Measurements from ENCODE around the gene SLC17A2. TPM values are rescaled to one million over a fixed set of nuclear protein-coding genes. Genes with fewer than 3 reads are reported as not detected.

Gene SLC17A2
- total and polyA plus RNA-seq, 2 donors (not counting 1 experiment from before 2014, with no cell fraction given) = not detected

- Histone ChIP-seq H3K79me2 (ENCODE audit: control insufficient read depth, insufficient read depth, low read length) (peaks cover 40% of the 10 kb centered on the region), H3K9ac (ENCODE audit: low read length) (peak overlapping the region; percentile 94), H2AFZ (ENCODE audit: insufficient read depth, low read depth, low read length, poor library complexity, severe bottlenecking) (no peak overlapping the region), H3K27ac (ENCODE audit: low read length in 2 of 2) (peak overlapping the region; percentile 94 to 97), H3K36me3 (replicated peaks in 1 of 2; ENCODE audit: control extremely low read depth in 1 of 2, control insufficient read depth in 1 of 2, extremely low read depth in 1 of 2, insufficient read depth in 2 of 2, low read length in 1 of 2) (peaks cover 1 to 26% of the 10 kb centered on the region in 2 experiments), H3K9me3 (ENCODE audit: control extremely low read depth in 1 of 3, control insufficient read depth in 2 of 3, insufficient read depth in 1 of 3, low read length in 2 of 3) (no peaks in the 10 kb centered on the region), H3K27me3 (replicated peaks in 1 of 4; ENCODE audit: control extremely low read depth in 1 of 4, control insufficient read depth in 3 of 4, insufficient read depth in 4 of 4, low read length in 3 of 4) (no peaks in the 10 kb centered on the region), H4K20me1 (ENCODE audit: control insufficient read depth, insufficient read depth, low read length, poor library complexity, severe bottlenecking) (peaks cover 21% of the 10 kb centered on the region), H3K4me3 (ENCODE audit: control extremely low read depth in 1 of 5, extremely low read depth in 1 of 5, insufficient read depth in 1 of 5, low read depth in 2 of 5, low read length in 4 of 5) (peak overlapping the region; percentile 83 to 95 (median 92)), H3K4me1 (ENCODE audit: control insufficient read depth in 2 of 2, insufficient read depth in 2 of 2, low read length in 2 of 2) (peaks cover 66 to 68% of the 10 kb centered on the region in 2 donors), H3K4me2 (replicated peaks; ENCODE audit: low read depth, low read length, poor library complexity, severe bottlenecking) (peak overlapping the region; percentile 82)
- intact Hi-C loops (cut with micrococcal nuclease) = loop anchor here (1.0 to 5.0 kb wide), 4 partner anchors 31 to 1876 kb away; a partner anchor contains a TSS
- Mint-ChIP-seq H3K27ac (peak overlapping the region; percentile 98), H3K9me3 (ENCODE audit: insufficient read depth) (peaks cover 2% of the 10 kb centered on the region), H3K4me3 (peak overlapping the region; percentile 97), H3K4me1 (peaks cover 72% of the 10 kb centered on the region), H3K27me3 (no peaks in the 10 kb centered on the region)
- ATAC-seq (ENCODE audit: low read depth) (no peak), DNase-seq (no peak)
- 96% methylated on average over 2 of the region's 3 CpGs for WGBS (ENCODE audit: insufficient coverage)
- ChIA-PET CTCF (interaction anchor here (0.6 to 4.9 kb wide), 11 partner anchors 17 to 1186 kb away, joined by 3 to 37 read pairs (median 4); a partner anchor contains a TSS), POLR2A (interaction anchor here (1.0 to 2.7 kb wide), 4 partner anchors 19 to 126 kb away, joined by 3 to 33 read pairs (median 3); partner anchors contain the start of gene HFE)
- TF ChIP-seq CTCF (IDR thresholded peaks at IDR 0.05) = no peak
- TF ChIP-seq EZH2 (IDR thresholded peaks at IDR 0.05; ENCODE audit: borderline replicate concordance, insufficient read depth, low read depth, low read length, poor library complexity, severe bottlenecking) = no peak
Measured at GRCh38 chr6:25961619-25962148, 31.2 kb upstream of the SLC17A2 start.

- TF ChIP-seq CTCF (IDR thresholded peaks at IDR 0.05) = no peak
- no peak for TF ChIP-seq EZH2 (IDR thresholded peaks at IDR 0.05; ENCODE audit: borderline replicate concordance, insufficient read depth, low read depth, low read length, poor library complexity, severe bottlenecking)
- H3K4me1 ChIP-seq (ENCODE audit: control insufficient read depth in 2 of 2, insufficient read depth in 2 of 2, low read length in 2 of 2) = peaks cover 57 to 58% of the 10 kb centered on the region in 2 donors
- H3K4me3 ChIP-seq (ENCODE audit: control extremely low read depth in 1 of 5, extremely low read depth in 1 of 5, insufficient read depth in 1 of 5, low read depth in 2 of 5, low read length in 4 of 5) = no peak overlapping the region
- ATAC-seq (ENCODE audit: low read depth) = no peak
- H3K9me3 ChIP-seq (ENCODE audit: control extremely low read depth in 1 of 3, control insufficient read depth in 2 of 3, insufficient read depth in 1 of 3, low read length in 2 of 3) = no peaks in the 10 kb centered on the region
- H3K27ac ChIP-seq (ENCODE audit: low read length in 2 of 2) = peak overlapping the region in 1 of 2 donors; percentile 94
- no peak for DNase-seq
- H4K20me1 ChIP-seq (ENCODE audit: control insufficient read depth, insufficient read depth, low read length, poor library complexity, severe bottlenecking) = peaks cover 11% of the 10 kb centered on the region
- intact Hi-C loops (cut with micrococcal nuclease) = loop anchor here (5.0 kb wide), 2 partner anchors 813 to 1877 kb away; a partner anchor contains a TSS
- Mint-ChIP-seq H3K27ac (peak overlapping the region; percentile 98), H3K4me1 (peaks cover 62% of the 10 kb centered on the region), H3K4me3 (peak overlapping the region; percentile 54), H3K9me3 (ENCODE audit: insufficient read depth) (peaks cover 2% of the 10 kb centered on the region), H3K27me3 (no peaks in the 10 kb centered on the region)
- no peak overlapping the region for H3K4me2 ChIP-seq (replicated peaks; ENCODE audit: low read depth, low read length, poor library complexity, severe bottlenecking)
- H3K79me2 ChIP-seq (ENCODE audit: control insufficient read depth, insufficient read depth, low read length) = peaks cover 31% of the 10 kb centered on the region
- H3K36me3 ChIP-seq (replicated peaks in 1 of 2; ENCODE audit: control extremely low read depth in 1 of 2, control insufficient read depth in 1 of 2, extremely low read depth in 1 of 2, insufficient read depth in 2 of 2, low read length in 1 of 2) = peaks cover 0 to 17% of the 10 kb centered on the region in 2 experiments
- no peaks in the 10 kb centered on the region for H3K27me3 ChIP-seq (replicated peaks in 1 of 4; ENCODE audit: control extremely low read depth in 1 of 4, control insufficient read depth in 3 of 4, insufficient read depth in 4 of 4, low read length in 3 of 4)
- H2AFZ ChIP-seq (ENCODE audit: insufficient read depth, low read depth, low read length, poor library complexity, severe bottlenecking) = no peak overlapping the region
- POLR2A ChIA-PET = interaction anchor here (0.9 to 1.4 kb wide), 2 partner anchors 32 to 65 kb away, joined by 3 read pairs; no protein-coding TSS in a partner anchor
- no peak overlapping the region for H3K9ac ChIP-seq (ENCODE audit: low read length)
- CTCF ChIA-PET = interaction anchor here (0.8 to 4.9 kb wide), 3 partner anchors 10 to 173 kb away, joined by 3 to 37 read pairs (median 3); no protein-coding TSS in a partner anchor
- no CpG with 5 or more reads among the region's 3 CpGs for WGBS (ENCODE audit: insufficient coverage)
Measured at GRCh38 chr6:25960734-25961133, 30.2 kb upstream of the SLC17A2 start.
